Germinal center (tissue), 1 donor: ENCODE measurements around the gene UCKL1.
A peak's percentile ranks its signal among the peaks of the same experiment; 100 is the strongest.
"Not testable (repeated sequence)": the region's sequence is repeated elsewhere in the genome, so short reads cannot be mapped to it uniquely, and the experiment has no call there.

Experiments used
- DNase-seq: peaks from one replicate; pipeline ENCODE4 v3.0.0; 2012; ENCODE audit warnings: mixed read lengths, low spot score

Gene UCKL1

DNA sequence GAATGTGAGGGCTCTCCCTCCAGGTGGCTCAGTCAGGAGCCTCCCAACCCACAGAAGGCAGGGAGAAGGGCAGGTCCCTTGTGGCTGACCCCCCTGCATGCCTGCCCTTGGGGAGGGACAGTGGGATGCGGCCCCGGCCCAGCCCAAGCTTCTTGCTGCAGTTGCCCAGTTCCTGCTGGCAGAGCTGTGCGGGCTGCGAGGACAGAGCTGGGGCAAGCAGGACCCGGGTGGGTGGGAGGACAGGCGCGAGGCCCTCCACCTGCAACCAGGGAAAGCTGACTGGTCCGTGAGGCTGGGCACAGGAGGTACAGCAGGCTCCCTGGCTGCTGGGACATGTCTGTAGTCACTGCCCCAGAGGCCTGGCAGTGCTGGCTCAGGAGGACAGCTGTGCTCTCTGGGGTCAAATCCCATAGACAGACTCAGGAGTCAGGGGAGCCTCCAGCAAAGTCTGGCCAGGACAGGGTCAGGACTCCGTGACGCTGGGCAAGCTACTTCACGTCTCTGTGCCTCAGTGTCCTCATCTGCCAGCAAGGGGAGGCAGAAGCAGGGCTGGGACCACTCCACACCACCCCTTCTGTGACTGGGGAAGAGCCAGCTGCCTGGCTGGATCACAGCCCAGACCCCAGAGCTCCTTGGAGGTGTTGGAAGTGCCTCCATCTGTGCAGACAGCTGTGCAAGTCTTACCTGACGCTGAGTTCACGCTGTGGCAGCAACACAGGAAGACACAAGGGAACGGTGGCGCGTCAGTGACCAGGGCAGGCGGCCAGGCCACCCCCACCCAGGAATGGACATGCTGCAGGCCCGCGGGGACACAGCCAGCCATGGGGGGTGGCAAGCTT is 13.0 kb downstream of the UCKL1 start:
- DNase-seq: no peak

DNA sequence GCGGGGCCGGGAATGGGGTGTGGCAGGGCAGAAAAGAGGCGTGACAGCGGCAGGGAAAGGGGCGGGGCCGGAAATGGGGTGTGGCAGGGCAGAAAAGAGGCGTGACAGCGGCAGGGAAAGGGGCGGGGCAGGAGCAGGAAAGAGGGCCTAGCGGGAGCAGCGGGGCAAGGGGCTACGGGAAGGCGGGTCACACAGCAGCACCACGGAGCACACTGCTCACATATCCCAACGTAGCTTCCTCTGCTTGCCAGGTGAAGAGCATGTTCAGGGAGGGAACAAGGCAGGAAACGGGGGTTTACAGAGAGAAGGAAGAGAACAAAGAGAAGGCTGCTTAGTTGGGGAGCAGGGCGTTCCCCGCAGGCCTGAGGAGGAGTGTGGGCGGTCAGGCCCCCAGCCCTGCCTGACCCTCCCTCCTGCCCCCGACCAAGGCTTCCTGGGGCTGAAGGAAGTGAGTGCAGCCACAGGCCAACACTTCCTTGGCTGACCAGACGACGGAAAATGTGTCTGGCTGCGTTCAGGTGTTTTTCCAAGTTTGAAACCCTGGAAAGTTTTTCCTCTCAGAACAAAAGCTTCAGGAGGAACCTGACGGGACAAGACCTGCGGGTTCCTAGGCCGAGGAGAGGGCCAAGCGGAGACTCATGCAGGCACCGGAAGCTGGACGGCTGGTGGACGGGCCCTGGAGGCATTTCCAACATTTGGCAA is 13.8 kb downstream of the UCKL1 start:
- no peak for DNase-seq

DNA sequence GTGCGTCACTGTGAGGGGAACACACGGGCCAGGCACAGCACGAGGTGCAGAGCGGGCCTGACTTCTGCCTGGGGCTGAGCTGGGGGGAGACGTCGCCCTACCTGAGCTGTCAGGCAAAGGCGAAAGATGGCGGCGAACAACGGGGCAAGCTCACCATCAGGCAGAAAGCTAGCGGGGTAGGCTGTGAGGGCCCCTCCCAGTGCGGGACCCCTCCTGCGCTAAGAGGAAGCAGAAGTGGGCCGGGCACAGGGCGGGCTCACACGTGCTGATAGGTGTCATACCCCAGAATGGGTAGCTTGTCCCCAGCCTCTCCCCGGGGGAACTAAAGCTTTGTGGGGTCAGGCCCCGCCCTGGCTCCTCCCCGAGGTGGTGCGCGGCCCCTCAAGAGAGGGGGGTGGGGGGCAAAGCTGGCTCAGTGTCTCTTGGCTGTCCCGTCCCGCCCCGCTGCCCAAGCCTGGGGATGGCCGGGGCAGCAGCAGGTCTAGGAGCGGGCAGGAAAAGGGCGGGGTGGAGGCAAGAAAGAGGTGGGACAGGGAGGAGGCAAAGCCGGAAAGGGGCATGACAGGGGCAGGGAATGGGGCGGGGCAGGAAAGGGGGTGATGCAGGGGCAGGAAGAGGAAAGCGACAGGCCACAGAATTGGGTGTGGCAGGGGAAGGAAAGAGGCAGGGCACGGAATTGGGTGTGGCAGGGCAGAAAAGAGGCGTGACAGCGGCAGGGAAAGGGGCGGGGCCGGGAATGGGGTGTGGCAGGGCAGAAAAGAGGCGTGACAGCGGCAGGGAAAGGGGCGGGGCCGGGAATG is 14.7 kb downstream of the UCKL1 start:
- peak; percentile 62 for DNase-seq

DNA sequence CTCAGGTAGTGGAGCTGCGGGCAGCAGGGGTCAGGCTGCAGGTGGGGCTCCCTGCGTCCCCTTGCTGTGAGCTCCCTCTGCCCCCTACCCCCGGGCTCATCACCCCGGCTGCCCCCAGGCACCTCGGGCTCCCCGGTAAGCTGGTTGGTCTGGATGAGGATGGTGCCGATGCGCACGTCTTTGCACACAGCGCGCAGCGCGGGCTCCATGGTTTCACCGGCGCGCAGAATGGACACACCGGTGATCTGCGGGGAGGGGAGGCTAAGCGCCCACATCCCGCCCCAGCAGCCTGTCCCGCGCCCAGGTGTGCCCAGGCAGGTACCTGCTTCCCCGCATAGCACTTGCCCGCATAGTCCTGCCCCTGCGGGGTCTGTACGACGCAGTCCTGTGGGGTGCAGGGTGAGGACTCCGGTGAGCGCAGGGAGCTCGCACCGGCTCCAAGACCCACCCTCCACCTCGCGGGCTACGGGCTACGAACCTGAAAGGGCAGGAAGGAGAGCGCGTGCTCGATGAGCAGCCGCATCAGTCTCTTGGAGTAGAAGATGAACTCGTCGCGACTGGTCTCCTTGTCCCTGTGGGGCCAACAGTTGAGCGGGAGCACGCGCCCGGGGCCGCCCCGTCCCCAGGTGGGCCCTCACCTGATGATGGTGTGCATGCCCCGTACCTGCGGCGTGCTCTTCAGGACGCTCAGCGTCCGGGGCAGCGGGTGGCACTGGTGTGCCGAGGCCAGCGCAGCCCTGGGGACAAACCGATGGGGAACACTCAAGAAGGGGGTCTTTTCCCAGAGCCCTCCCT is 15.5 kb downstream of the UCKL1 start:
- DNase-seq: no peak

DNA sequence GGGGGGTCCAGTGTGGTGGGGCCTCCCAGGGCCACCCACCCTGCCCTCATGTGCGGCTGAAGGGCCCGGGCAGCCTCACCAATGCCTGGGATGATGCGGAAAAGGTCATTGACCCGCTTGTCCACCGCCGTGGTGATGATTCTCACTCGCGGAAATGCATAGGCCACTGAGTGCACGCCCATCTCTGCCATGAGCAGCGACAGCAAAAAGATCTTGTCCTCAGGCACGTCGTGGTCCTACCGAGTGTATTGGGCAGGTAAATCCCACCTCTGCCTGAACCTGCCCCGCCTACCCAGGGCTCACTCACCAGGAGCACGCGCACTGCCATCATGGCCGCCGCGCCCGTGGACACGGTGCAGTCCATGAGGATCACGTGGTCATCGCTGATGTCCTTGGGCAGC is 16.1 kb downstream of the UCKL1 start:
- DNase-seq: no peak

DNA sequence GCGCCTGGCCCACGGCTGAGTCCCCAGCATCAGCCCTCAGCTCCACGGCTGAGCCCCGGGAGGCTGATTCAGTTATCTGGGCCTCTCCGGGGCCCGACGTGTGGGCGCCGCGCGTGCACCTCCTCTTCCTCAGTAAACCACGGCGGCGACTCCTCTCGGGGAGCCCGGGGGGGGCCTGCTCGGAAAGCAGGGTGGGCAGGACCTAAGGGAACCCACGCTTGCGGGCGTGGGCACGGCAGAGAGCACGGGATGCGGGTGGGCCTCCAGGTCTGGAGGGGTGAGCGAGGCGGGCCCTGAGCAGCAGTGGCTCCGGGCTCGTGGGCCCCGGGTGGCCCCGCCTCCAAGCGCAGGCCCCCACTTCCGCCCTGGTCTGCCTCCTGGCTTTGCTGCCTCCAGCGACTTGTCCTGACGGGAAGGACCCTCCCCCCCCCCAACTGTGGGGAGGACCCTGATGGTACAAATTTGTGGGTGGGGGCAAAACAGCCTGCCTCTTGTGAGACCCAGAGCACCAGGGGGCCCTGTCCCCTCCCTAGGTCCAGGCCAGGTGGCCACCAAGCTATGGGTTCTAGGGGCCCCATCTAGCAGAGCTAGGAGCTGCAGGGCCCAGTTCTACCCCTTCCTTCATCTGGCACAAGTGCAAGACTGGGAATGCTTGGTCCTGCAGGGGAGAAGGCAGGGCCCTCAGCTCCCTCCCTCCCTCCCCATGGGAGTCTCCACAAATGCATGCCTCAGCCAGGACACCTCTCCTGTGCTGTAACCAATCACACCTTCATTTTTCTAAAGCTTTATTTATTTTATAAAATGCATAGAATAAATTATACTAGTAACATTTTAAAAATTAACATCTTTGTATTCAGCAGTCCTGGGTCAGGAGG is 16.9 kb downstream of the UCKL1 start:
- no peak for DNase-seq

DNA sequence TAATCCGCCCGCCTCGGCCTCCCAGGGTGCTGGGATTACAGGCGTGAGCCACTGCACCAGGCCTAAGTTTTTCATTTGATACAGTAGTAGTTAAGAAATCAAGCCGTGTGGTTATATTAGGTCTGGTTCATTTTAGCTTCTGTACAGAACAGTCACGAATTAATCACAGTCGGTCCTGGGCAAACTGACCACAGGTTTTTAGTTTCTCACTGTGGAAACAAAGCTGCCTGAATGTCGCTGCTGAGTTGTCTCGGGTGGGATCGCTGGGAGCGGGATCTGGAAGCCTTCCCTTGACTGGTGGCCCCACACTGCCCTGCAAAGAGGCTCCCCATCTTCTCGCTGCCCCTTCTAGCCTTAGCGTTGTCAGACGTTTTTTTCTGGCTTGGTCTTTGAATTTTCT is 18.6 kb downstream of the UCKL1 start:
- DNase-seq: no peak

DNA sequence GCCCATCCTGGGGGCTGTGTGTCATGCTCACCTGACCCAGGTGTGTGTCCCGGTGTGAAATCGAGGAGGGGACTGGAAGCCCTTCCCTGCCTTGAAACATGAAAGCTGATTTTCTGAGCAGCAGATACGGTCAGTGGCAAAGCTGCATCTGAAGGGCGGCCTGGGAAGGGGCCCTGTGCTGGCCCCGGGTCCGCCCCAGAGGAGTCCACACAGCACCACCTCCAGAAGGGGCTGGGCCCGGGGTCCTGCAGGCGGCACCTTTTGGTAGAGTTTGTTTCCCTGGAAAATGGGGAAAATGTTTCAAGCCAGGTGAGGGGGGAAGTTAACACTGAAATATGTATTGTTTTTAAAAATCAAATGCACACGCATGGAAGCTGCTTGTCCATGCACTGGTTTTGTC is 20.8 kb downstream of the UCKL1 start:
- no peak for DNase-seq

DNA sequence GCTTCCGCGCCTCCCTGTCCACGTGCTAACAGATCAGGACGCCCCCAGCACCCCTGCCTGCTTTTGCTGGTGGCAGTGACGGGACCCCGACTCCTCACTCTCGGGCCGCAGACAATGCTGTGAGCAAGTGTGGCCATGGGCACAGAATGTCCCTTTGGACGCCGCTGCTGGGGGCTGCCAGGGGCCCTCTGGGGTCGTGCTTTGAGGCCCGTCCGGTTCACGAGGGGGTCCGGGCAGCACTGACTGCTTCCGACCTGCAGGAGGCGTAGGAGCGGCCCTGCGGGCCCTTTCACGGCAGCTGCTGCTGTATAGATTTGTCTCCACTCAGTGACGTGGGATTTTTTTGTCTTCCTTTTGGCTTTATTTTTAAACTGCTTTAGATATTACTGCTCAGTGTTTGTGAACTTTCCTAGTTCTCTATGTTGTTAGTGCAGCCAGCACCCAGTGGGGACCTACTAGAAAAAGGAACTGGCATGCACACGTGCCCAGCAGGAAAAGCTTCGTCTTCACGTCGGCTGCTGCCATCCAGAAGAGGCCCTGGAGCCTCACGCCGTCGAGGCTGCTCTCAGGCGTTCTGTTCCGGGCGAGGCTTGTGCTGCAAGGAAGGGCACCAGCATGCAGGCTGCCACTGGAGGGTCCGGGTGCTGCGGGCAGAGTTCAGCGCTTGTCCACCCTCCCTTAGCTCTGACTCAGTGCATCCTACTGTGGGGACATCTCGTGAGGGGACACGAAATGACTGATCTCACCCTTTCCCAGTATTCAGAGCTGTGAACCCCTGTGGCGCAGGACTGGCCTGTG is 21.7 kb downstream of the UCKL1 start:
- DNase-seq: no peak

DNA sequence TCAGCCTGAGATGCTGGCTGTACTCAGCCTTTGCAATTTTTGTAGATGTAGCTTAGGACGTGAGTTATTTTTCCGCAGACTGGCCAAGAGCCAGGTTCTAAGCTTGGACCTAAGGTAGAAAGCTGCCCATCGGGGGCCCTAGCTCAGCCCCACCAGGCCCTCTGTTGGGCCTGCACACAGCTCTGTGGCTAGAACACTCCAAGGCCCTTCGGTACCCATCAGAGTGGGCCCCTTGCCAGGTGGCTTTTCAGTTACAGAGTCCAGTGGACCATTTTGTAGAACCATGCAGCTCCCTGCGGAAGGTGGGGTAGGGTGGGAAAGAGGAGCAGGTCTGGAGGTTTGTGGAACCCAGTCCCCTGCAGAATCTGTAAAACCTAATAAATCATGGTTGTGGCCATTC is 22.6 kb downstream of the UCKL1 start:
- no peak for DNase-seq

DNA sequence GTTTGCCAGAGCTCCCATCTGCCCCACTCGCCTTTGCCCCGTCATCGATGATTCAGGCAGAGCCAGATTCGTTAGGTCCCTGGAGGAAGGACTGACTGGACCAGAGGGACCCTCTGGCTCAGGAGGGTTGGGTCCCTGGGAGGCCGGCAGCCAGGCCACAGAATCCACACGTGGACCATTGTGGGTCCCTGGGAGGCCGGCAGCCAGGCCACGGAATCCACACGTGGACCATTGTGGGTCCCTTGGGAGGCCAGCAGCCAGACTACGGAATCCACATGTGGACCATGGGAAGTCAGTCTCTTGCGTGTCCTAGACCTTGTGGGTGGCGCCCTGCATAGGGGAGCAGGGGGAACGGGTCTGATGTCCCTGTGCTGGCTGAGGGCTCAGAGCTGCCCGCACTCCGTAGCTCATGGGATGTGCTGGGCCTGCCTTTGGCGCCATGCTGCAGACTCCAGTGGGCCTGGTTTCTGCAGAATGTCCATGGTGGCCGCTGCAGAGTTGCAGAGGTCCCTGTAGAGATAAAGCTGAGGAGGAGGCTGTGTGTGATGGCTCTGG is 23.5 kb downstream of the UCKL1 start:
- no peak for DNase-seq

DNA sequence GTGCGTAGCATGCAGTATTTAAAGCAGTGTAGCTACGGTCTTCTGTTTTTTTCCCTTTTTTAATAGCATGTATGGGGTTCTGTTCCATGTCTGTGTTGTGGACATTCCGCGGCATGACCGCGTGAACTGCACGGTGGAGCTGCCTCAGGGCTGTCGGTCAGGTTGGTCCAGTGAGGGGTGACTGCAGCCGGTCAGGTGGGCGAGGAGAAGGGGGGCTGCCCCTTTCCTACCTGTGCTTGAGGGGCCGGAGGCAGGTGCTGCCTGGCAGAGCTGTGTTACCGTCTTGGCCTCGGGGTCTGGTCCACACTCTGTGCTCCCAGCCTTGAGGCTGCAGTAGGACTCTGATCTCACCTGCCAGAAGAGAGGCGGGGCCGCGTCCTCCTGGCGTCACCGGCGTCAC is 24.5 kb downstream of the UCKL1 start:
- no peak for DNase-seq

DNA sequence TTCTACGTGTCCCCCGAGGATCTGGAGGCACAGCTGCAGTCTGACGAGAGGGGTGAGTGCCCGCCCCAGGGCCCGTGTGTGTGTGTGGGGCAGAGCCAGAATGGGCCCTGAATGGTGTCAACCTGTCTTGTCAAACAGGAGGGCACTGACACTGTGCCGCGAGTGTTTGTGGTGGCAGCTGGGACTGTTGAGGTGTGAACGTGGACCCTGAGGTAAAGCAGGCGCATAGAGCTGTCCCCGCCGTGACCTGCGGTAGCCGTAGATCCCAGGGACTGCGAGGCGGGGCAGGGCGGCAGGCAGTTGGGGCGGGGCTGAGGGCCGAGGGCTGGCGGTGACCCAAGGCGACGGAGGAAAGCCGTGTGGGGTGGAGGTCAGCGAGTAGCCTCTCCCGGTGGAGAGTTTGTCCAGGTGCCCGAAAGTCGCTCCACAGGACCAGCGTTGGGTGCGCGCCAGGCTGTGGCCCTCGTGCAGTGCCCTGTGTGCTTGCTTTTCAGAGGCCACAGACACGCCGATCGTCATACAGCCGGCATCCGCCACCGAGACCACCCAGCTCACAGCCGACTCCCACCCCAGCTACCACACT is 25.2 kb downstream of the UCKL1 start:
- no peak for DNase-seq

DNA sequence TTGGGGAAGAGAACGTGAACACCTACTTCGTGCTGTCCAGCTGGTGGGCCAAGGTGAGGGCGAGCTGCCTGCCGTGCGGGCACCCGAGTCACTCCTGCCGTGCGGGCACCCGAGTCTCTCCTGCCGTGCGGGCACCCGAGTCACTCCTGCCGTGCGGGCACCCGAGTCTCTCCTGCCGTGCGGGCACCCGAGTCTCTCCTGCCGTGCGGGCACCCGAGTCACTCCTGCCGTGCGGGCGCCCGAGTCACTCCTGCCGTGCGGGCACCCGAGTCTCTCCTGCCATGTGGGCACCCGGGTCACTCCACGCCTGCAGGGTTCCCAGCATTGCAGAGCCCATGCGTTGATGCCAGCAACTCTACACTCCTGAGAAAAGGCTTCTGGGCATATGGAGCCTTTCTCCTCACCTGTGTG is 26.7 kb downstream of the UCKL1 start:
- not testable (repeated sequence) for DNase-seq

DNA sequence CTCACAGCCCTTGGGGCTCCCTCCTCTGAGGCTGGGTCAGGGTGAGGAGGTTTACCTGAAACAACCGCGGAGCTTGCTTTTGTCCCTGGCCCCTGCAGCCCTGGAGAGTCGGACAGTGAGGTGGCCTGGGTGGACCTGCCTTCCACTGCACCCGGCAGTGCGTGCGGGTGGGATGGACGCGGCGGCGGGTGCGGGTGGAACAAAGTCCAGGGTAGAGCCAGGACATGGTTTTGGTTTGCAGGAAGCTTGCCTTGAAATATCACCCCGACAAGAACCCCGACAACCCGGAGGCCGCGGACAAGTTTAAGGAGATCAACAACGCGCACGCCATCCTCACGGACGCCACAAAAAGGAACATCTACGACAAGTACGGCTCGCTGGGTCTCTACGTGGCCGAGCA is 27.1 kb downstream of the UCKL1 start:
- DNase-seq: no peak

DNA sequence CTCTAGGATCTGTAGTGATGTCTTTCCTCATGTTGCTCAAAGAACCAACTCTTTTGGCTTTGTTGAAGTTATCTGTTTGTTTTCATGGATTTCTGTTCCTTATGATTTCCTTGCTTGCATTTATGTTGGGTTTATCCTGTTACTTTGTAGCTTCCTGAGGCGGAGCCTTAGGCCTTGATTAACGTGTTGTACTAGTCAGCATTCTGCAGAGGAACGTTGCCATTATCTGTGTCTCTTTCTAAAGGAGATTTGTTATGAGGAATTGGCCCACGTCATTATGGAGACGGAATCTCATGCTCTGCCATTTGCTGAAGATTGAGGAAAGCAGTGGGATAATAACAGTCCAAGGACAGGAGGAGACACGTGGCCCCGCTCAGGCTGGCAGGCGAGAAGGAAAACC is 29.9 kb downstream of the UCKL1 start:
- DNase-seq: no peak

DNA sequence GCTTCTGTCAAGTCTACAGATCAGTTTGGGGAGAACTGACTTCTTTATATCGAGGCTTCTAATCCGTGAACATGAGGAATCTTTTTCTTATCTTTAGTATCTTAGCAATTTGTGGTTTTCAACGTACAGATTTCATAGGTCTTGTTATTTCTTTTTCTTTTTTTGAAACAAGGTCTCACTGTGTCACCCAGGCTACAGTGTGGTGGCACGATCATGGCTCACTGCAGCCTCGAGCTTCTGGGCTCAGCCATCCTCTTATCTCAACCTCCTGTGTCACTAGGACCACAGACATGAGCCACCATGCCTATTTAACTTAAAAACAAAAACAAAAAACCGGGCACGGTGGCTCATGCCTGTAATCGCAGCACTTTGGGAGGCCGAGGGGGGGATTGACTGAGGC is 32.0 kb downstream of the UCKL1 start:
- no peak for DNase-seq

DNA sequence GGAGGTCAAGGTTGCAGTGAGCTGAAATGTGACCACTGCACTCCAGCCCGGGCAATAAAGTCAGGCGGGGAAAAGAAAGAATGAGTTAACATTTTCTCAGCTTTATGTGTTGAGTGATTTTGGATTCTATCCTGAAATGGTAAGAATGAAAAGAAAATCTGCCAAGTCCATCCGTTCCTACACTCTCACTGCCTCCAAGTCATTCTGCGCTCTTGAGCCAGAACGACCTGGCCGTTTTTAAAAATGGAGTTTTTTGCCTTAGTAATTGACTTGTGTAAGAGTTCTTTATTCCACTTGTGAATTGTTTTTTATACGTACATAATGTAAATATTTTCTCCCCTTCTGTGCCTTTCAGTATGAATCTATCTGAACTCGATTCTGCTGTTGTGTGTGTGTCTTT is 32.6 kb downstream of the UCKL1 start:
- no peak for DNase-seq

DNA sequence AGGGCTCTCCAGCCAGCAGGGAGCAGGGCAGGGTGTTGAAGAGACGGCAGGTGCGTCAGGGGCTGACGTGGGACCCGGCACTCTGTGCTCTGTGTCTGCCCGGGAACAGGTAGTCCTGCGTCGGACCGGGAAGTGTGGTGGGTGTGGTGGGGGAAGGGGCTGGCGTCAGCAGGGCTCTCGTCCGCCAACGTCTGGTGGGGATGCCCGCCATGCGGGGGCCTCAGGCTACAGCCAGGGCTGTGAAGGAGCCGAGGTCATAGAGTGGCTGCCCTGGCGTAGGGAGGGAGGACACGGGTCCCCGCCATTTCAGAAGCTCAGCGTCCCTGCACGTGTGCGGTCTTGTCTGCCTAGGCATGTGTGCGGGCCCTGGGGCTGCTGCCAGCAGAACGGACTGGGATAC is 36.0 kb downstream of the UCKL1 start:
- no peak for DNase-seq

DNA sequence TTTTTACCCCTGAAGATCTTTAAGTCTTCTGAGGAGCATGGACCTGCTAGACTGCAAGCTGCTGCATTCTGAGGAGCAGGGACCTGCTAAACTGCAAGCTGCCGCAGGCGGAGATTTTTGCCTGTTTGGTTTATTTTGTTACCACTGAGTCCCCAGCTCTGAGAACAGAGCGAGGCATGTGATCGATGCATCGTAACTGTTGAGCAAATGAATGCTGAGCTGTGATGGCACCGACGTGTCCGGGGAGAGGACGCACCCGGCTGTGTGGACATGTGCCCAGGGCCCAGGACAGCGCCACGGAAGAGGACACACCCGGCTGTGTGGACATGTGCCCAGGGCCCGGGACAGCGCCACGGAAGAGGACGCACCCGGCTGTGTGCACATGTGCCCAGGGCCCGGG is 37.1 kb downstream of the UCKL1 start:
- no peak for DNase-seq
